Cerebellar nuclear complex (tissue), 1 donor: ENCODE results near the gene OLFML2B.
"Not testable (repeated sequence)": the region's sequence is repeated elsewhere in the genome, so short reads cannot be mapped to it uniquely, and the experiment has no call there.

Source experiments
- DNase-seq, 2 experiments: peaks; one replicate each; lab custom pipeline; 2025; lab: John Stamatoyannopoulos, UW

OLFML2B gene

DNA sequence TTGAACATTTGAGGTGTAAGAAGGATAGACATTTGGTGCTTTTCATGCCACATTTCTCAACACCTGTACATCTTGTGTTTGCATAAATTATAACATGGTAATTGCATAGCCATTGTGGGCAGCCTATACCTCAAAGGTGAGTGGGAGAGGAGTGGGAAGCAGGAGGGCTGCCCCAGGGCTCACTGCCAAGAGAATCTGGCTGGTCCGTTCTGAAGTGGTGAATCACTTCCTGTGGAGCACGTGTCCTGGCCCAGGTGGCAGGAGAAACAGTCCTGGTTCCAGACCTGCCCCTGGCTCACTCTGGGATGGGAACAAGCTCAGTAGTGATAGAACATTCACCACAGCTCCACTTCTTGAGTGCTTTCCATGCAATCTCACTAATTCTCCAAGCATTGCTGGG lies 11.6 kb upstream of the OLFML2B start:
- no peak for DNase-seq

DNA sequence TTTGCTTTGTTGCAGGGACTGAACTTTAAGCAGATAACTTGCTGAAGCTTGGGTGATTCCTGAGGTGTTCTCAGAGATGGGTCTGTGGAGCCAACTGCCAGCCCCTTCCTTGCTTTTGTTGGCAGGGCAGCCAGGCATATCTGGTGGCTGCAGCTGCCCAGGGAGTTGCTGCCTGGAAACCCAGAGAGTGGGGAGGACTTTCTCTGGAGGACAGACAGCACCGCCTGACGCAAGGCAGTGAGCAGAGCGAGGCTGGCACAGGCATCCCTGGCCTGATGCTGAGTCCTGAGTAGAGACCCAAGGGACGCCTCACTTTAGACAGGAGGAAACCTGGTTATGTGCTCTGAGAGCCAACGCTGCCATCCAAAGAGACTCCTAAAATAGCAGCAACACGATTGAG lies 9.8 kb upstream of the OLFML2B start:
- DNase-seq: no peak

DNA sequence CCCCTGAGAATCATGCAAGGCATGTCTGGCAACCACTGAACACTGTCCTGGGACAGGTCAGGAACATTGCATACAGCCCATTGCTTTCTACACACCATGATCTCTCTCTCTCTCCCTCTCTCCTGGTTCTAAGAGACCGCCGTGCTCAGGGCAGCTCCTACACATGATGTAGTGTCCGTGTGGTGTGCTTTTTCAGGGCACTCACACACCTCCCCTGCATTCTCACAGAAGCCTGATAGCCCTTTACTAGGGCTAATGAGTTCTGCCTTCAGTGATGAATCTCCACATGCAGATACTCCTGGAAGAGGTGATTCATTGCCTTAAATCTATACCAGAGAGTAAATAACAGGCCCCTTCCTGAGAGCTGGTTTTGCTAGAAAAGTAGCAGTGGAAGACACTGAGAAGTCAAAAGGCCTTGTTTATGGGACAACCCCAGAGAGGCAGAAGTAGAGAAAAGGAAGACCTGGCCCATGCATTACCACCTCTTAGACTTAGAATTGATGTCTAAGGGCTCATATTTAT lies 7.2 kb upstream of the OLFML2B start:
- DNase-seq: no peak

DNA sequence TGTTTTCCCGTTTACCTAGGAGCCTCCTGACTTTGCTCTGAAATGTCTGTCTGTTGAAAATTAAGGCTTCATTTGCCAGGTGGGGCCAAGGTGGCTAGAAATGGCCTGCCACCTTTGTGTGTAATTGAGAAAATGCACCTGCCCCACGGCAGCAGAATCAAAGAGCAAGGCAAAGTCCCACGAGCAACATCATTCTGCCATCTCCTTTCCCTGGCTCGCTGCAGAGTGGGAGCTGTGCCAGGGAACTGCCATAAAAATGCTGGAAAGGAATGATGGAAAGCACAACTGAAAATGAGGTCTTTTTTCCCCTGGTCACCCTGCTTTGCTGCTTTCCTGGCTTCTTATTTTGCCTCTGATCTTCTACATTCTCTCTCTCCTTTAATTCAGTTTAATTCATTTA lies 5.5 kb upstream of the OLFML2B start:
- DNase-seq: no peak

DNA sequence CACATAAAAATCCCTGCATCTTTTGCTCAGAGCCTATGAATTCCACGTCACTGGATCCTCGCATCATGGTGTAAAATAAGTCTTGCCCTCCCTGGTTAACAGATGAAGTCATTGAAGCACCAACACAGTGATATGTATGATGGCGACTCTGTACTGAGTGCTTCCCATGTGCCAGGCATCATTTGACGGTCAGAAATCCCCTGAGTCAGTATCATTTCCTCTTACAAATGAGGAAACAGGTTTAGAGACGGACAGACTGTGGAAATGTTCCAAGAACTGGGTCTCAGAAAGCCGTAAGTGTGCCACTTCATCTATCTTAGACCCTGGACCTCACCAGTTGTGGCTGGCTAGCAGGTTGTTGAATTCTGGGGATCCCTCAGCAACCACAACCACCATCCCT lies 5.1 kb upstream of the OLFML2B start:
- no peak for DNase-seq

DNA sequence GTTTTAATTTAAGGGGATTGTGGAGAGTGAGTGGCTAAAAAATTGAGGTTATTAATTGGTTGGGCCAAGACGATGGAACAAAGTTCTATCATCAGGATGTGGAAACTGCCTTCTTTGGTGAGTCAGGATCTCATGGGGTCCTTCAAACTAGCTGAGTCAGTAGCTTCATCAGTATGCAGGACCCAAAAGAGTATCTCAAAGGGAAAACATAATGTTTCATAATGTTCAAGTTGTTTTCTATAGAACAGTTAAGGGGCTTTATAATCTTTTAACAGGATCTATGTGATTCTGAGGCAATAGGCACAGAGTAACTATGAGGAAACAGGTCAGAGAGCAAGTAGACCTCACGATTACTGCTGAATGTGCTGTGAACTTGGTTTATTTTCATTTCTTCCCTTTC lies 3.2 kb upstream of the OLFML2B start:
- DNase-seq: no peak

DNA sequence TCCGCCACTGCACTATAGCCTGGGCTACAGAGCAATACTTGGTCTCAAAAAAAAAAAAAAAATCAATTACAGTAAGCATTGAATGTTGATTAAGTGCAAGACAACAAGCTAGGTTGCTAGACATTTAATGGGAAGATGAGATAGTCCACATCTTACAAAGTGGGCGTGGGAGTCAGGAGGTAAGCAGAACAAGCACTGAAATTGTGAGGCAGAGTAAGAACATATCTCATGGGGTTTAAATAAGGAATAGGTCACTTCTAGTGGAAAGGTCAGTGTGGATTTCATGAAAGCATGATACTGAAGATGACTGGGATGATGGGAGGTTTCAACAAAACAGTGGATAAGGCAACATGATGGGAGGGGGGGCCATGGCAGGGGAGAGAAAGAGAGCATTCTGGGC lies 1.9 kb upstream of the OLFML2B start:
- DNase-seq: no peak

DNA sequence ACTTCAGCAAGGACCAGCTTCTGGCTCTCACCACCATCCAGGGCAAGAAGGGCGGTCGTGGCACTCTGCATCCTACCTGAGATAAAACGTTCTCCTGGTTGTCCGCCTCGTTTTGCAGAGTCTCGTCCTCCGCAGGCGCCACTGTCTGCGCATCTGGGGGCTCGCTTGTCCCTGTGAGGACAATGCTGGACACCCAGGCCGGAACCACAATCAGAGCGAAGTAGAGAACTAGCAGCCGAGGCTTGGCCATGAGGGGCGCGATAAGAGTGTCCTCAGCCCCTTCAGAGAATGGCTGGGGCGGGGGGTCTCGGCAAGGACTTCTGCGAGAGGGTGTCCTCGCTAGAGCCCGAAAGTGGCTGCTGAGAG lies 505 bp downstream of the OLFML2B start:
- no peak for DNase-seq

DNA sequence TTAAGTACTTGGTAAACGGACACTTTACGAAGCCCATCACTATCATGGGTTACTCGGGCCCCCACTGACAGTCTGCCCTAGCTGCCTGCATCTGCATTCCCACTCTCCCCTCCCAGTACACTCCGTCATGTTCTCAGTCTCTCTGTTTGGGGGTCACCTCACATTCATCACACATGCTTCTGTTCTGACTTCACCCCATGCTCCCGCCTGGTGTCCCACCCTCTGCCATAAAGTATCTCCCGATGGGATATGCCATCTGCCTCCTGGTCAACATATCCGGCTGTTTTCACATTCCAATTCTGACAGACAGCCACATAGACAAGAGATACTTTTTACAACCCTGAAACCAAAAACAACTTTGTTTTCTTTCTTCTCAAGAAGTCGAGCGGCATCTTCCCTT lies 1.0 kb downstream of the OLFML2B start:
- DNase-seq: no peak

DNA sequence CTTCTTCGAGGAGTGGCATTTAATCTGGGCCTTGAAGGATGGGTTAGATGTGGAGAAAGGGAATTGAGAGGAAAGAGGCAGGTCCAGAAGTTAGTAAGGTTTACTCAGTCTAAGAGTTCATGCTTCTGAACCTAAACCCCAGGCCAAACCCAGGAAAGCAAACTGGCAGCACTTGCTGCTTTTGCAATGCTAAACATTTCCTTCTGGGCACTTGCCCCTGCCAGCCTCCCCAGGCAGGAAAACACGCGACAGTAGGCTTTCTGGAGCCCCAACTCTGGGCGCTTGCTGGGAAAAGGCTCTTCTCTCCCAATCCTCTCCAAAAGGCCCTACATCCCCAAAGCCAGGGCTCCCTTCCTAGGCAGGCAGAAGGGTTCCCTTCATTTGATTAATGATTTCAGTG lies 2.5 kb downstream of the OLFML2B start:
- DNase-seq: no peak

DNA sequence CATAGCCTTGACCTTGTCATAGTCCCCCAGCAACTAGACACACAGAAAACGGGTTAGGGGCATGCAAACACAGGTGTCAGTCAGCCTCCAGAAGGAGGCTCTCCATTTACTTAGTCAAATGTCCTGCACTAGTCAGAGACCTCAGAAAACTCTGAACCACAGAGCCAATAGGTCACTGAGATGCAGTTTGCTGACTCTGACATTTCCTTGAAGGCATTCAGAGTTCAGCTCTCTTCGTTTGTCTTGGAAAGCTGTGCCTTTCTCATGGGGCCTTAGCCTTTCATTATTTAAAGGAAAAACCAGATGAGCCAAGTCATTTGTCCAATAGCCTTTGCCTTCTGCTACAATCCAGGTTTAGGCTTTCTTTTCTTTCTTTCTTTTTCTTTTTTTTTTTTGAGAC lies 3.5 kb downstream of the OLFML2B start:
- DNase-seq: no peak

DNA sequence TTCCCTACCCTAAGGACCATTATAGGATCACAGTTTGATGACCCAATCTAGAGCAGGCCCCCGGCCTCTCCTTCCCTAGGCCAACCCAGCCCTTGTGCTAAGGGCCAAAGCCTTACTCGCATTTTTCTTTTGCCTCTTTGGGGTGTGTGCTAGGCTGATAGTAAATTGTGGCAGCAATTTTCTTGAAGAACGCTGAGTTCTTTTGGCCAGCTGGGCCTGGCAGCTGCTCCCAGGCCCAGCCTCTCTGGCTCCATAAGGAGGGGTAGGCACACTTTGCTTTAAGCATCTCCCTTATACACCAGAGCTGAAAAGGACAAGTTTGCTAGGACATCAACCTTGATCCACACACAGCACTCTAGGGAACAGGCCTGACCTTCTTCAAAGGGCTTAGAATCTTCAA lies 4.2 kb downstream of the OLFML2B start:
- no peak for DNase-seq

DNA sequence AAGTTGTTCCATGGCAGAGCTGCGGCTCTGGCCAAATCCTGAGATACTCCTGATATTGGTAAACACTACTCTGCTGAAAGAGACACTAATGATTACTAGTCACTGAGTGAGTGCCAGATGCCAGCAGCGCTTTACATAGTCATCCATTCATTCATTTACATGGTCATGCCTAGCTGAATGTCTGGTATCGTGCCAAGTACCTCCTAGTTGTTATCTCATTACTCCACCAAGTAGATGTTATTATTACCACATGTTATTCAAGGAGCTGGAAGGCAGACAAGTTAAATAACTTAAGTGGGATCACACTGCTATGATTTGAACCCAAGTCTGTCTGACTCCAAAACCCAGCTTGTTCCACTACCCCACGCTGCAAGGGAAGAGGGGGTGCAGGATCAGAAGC lies 4.7 kb downstream of the OLFML2B start:
- DNase-seq: no peak

DNA sequence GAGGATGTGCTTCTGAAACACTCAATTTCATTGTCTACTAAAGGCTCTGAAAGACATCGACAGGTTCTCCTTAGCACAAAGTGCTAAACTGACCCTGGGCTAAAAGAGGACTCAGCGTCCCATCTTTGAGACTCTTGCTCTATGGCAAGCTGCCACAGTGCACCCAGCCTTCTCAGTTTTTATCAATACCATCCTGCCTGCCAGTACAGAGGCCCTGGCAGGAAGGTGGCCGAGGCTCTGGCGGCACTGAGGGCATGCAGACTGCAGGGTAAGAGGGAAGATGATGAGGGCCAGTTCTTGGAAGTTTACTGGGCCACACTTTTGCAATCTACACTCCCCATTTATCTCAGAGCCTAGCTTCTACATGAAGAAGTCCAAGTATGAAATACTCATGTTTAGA lies 5.3 kb downstream of the OLFML2B start:
- DNase-seq: no peak

DNA sequence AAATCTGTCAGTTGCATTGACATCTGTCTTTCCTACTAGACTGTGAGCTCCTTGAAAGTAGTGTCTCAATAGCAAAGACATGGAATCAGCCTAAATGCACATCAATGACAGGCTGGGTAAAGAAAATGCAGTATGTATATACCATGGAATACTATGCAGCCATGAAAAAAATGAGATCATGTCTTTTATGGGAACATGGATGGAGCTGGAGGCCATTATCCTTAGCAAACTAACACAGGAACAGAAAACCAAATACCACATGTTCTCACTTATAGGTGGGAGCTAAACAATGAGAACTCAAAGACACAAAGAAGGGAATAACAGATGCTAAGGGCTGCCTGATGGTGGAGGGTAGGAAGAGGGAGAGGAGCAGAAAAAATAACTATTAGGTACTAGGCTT lies 5.9 kb downstream of the OLFML2B start:
- DNase-seq: not testable (repeated sequence)

DNA sequence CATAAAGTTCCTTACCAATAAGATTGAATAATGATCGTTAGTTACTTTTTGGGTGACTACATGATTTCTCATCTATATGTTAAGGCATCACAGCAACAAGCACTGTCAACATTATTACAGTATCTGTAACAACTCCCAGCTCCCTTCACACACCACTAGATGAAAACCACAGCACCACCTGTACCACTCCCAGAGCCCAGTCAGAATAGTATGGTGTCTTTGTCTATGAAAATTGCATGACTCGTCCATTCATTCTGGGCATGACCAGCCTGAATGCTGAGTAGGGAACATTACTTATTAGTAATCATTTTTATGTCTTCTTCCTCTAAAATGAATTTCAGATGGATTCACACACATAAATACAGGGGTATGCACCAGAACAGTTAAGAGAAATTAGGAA lies 7.0 kb downstream of the OLFML2B start:
- DNase-seq: no peak

DNA sequence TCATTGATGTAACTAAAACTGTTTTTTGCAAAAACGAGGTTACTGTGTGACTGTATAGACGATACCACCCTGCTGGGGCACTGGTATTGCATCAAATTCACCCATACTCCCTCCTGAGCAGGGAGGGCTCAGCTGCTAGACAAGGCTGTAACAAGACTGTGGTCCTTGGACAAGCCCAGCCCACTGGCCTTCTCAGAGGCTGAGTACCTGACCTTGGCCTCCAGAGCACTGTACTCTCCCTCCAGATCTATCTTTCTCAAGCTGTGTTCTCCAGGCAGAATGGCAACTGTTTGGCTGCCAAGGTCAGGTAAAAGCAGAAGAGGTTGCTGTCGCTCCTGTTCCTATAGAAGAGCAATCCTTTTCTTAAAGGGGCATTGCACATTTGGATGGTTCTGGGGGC lies 8.5 kb downstream of the OLFML2B start:
- no peak for DNase-seq

DNA sequence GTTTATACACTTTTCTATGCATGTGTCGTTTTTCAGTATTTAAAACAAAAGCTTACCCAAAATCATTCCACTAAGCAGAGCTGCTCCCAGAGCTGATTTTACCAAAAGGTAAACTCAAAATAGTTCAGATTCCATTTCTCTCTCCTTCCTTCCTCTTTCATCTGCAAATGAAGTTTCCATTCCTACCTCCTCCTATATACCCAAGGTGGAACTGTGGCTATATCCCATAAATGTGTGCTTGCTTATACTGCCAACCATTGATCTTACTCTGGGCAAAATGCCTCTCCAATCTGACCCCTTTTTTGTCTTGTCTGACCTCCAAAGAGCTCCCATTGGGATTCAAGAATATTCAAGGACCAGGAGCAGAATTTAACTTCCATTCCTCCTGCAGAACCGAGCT lies 9.5 kb downstream of the OLFML2B start:
- DNase-seq: no peak

DNA sequence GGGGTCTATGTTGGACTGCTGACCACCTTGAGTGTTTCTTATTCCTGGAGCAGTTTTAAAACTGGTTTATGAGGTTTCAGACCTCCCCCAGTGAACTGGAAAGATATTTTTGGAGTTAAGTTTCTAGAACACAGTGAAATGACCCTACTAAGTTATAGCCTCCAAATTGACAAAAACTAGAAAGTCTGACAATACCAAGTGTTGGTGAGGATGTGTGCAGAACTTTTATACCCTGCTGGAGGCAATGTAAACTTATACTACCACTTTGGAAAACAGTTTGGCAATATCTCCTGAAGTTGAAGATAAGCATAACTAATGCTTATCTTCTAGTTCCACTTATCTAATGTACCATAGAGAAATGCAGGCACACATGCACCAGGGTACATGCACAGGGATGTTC lies 10.4 kb downstream of the OLFML2B start:
- no peak for DNase-seq

DNA sequence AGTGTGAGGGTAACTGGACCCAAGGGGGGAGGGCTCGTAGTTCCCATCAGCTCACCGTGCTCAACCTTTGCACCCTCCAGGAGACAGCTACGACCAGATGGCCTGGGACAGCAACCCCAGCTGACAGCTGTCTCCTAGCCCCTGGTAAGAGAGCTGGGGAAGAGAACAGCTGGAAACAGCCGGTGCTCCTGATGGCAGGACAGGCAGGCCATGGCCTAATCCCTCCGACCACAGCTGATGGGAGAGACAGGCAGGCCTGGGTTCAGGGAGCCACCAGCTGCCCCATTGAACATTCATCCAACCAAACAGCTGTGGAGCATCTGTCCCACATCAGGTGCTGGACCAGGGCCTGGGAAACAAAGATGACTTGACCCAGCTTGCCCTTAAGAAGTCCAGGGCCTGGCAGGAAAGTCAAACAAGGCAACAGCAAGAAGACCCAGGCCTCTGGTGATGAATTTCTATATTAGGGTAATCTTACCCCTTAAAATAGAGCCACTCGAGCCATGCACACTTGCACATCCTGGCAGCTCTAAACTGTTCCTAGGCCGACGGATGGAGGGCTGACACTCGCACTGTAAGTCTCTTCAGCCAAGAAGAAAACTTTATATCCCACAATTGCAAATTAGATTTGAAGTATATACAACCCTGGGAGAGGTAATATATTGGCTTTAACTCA lies 12.2 kb downstream of the OLFML2B start:
- no peak for DNase-seq

DNA sequence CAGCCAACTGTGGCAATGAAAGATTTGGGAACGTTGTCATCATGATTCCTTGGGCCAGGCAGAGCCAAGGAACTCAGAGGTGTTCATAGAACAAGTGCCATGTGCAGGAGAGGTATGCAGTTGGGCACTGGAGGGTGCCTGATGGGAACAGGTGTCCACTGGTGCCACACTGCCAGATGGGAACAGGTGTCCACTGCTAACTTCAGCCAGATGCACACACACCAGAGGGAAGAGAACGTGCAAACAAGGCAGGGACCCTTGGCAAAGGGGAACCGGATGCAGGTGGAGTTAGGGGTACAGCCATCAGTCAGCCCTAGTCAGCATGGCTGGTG lies 13.5 kb downstream of the OLFML2B start:
- DNase-seq: no peak

DNA sequence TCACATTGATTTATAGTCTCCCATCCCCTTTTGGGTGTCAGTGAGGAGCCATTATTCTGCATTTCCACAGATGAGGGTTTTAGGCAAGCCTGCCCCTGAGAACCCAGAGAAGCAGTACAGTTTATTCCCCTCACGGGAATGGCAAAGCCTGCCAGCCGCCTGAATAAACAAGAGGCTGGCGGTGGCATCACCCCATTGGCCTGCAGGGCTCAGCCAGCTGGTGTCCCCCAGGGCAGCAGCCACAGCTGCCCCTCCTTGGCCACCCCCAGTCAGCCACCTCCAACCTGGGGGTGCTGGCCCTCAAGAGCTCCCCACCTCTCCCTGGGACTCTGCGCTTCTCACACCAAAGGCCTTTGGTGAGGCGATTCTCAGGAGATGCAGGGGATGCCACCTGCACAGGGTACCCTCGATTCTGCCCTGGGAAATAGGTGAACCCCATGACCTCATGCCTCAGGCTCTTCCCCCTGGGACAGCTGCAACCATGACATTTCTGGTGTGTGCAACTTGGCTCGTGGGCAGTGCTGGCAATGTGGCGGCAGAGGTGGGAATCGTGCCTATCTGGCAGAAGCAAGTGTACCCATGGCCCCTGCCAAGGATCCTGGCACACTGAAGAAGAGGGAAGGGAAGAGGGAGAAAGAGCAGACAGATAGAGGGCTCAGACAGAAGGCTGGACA lies 14.0 kb downstream of the OLFML2B start:
- no peak for DNase-seq

DNA sequence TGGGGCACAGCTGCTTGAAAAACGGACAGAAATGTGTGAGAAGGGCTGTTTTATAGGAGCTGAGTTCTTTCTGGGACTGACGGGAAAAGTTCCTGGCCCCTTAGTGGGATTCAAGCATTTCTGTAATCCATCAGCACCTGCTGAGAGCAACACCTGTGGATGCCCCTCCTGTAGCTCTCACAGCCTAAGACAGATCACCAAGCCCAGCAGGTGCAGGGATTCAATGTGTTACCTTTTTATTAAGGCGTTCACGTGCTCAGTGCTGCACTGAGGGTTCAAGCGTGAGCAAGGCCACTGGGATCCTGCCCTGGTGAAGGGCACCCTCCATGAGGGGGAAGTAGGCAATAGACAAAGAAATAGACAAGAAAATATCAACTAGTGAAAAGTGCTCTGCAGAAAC lies 14.9 kb downstream of the OLFML2B start:
- no peak for DNase-seq

DNA sequence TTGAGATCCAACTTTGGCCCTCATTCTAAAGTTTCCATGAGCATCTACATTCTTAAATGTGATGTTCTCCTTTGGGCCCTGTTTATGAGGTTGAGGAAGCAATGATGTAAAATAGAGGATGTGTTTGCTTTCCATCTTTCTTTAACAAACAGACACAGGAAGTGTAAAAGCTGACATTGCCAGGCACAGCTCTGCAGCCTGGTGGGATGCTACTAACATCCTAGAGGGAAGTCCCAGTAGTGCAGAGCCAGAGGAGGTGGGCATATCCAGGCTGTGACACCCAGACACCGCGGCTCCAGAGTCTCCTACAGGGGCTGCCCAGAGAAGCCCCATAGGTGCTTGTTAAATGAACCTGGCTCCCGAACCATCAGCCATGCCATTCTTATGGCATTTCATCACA lies 16.2 kb downstream of the OLFML2B start:
- DNase-seq: no peak
